ENCODE data around the gene QPCT.
A peak's percentile ranks its signal among the peaks of the same experiment; 100 is the strongest.

The QPCT gene

DNA sequence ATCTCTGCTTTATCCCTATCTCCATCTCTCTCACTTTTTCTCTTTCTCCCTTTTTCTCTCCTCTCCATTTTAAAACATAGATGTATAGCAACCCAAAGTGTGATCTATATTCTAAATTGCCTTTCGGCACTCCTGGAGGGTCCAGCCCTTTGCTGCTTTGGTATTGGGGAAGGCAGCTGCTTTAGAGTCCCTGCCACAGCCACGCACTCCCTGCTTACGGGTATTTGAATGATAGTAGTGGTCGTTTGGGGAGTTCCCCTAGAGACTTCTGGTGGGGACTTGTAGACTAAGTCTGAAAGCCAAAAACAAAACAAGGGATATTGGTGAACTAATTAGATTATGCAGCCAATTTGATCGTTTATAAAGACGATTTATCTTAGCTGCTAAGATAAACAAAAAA, 11.9 kb downstream of the QPCT start:
- no peak overlapping the region for H3K4me3 ChIP-seq (replicated peaks; ENCODE audit: low read depth, low read length)
- no peak for TF ChIP-seq CTCF (IDR thresholded peaks at IDR 0.05; ENCODE audit: low read depth, low read length, missing control alignments)
- no peak for DNase-seq (ENCODE audit: extremely low read depth, low read depth)

DNA sequence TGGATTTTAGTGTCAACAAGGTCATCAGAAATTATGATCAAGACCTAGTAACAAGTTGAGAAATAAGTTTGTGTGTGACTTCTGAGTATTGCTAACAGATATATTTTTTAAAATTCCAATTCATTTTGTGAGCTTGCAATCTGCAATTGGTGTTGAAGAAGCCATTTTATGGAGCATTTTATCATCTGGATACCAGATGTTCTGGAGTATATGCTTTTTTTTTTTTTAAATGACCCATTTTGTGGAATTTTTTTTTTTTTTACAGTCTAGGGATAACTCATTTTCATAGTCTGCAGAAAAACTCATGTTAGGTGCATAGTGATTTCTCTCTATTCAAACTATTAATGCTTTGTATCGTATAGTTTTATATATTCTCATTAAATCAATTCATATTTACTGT, 12.6 kb downstream of the QPCT start:
- peak; percentile 42 for DNase-seq (ENCODE audit: extremely low read depth, low read depth)
- no peak overlapping the region for H3K4me3 ChIP-seq (replicated peaks; ENCODE audit: low read depth, low read length)
- no peak for TF ChIP-seq CTCF (IDR thresholded peaks at IDR 0.05; ENCODE audit: low read depth, low read length, missing control alignments)

- H3K4me3 ChIP-seq (replicated peaks; ENCODE audit: low read depth, low read length), result no peak overlapping the region
- TF ChIP-seq CTCF (IDR thresholded peaks at IDR 0.05; ENCODE audit: low read depth, low read length, missing control alignments), result no peak
- DNase-seq (ENCODE audit: extremely low read depth, low read depth), result no peak
Observed at GRCh38 chr2:37357530-37357929, 13.1 kb downstream of the QPCT start.

DNA sequence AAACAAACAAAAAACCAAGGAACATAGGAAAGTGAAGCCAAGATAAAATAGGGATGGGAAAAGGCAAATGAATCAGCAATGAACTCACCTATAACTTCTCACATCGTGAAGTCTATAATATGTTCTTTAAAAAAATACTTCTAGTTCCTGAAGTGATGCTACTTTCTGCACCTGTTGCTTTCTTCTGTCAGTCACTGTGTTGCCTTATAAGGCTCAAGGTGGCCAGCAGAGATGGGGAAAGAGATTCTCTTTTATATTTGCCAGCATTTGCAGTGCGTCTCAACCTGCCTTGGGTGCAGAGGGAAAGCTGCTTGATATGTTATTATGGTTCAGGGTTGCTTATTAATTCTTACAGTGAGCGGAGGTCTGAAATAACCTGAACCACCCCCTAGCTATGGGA, 14.0 kb downstream of the QPCT start:
- no peak for DNase-seq (ENCODE audit: extremely low read depth, low read depth)
- H3K4me3 ChIP-seq (replicated peaks; ENCODE audit: low read depth, low read length), result no peak overlapping the region
- TF ChIP-seq CTCF (IDR thresholded peaks at IDR 0.05; ENCODE audit: low read depth, low read length, missing control alignments), result no peak

- no peak overlapping the region for H3K4me3 ChIP-seq (replicated peaks; ENCODE audit: low read depth, low read length)
- DNase-seq (ENCODE audit: extremely low read depth, low read depth), result no peak
- TF ChIP-seq CTCF (IDR thresholded peaks at IDR 0.05; ENCODE audit: low read depth, low read length, missing control alignments), result no peak
Observed at GRCh38 chr2:37361216-37361815, 16.9 kb downstream of the QPCT start.

GRCh38 chr2:37361994-37362698, 17.7 kb downstream of the QPCT start:
- no peak for TF ChIP-seq CTCF (IDR thresholded peaks at IDR 0.05; ENCODE audit: low read depth, low read length, missing control alignments)
- no peak overlapping the region for H3K4me3 ChIP-seq (replicated peaks; ENCODE audit: low read depth, low read length)
- DNase-seq (ENCODE audit: extremely low read depth, low read depth), result no peak
